ENCODE results near the gene DLL1.

The DLL1 gene

GRCh38 chr6:170282512-170283158 is 8.2 kb downstream of the DLL1 start:
- FAIRE-seq: no peak

- FAIRE-seq: no peak
These were observed 9.3 kb downstream of the DLL1 start for GRCh38 chr6:170281331-170282292.

GRCh38 chr6:170280689-170281045 is 10.2 kb downstream of the DLL1 start:
- no peak for FAIRE-seq

GRCh38 chr6:170279977-170280688 is 10.7 kb downstream of the DLL1 start:
- FAIRE-seq: no peak

GRCh38 chr6:170279426-170279825 is 11.5 kb downstream of the DLL1 start:
- FAIRE-seq: no peak

- no peak for FAIRE-seq
These were observed 12.2 kb downstream of the DLL1 start for GRCh38 chr6:170278743-170279094.

- no peak for FAIRE-seq
These were observed 12.8 kb downstream of the DLL1 start for GRCh38 chr6:170277893-170278742.

GRCh38 chr6:170276369-170277057 is 14.4 kb downstream of the DLL1 start:
- no peak for FAIRE-seq

GRCh38 chr6:170274713-170275560 is 15.9 kb downstream of the DLL1 start:
- no peak for FAIRE-seq

GRCh38 chr6:170273681-170274080 is 17.2 kb downstream of the DLL1 start:
- FAIRE-seq: no peak

- no peak for FAIRE-seq
These were observed 17.7 kb downstream of the DLL1 start for GRCh38 chr6:170273191-170273590.

- no peak for FAIRE-seq
These were observed 18.4 kb downstream of the DLL1 start for GRCh38 chr6:170272341-170273065.

GRCh38 chr6:170271771-170272314 is 19.0 kb downstream of the DLL1 start:
- FAIRE-seq: no peak

- FAIRE-seq: no peak
These were observed 19.8 kb downstream of the DLL1 start for GRCh38 chr6:170270984-170271593.

GRCh38 chr6:170269846-170270541 is 20.9 kb downstream of the DLL1 start:
- FAIRE-seq: no peak

GRCh38 chr6:170269151-170269845 is 21.6 kb downstream of the DLL1 start:
- no peak for FAIRE-seq

GRCh38 chr6:170268216-170269129 is 22.4 kb downstream of the DLL1 start:
- no peak for FAIRE-seq

Data from A204.1 (cell line).